GM23338 (cell line): ENCODE data around the gene KRT32. TPM values are rescaled to one million over a fixed set of nuclear protein-coding genes. Genes with fewer than 3 reads are reported as not detected.

Experiments
- ATAC-seq: fragments of 200-7000 bp; cut with Tn5 transposase; 3 replicates; pipeline ENCODE4 v1.9.1; 2020
- DNase-seq: peaks from one replicate; pipeline ENCODE4 v3.0.0-alpha.2; 2015; ENCODE audit warnings: low spot score
- H2AFZ ChIP-seq: fragments of 200-600 bp; sonication (generic); 2 replicates; pipeline ENCODE4 v1.8.0; 2016; ENCODE audit warnings: antibody characterized with exemption, mild to moderate bottlenecking, moderate library complexity
- H3F3A ChIP-seq: fragments of 200-600 bp; sonication (generic); replicated peaks from 2 replicates; pipeline ENCODE4 v1.8.0; 2017; ENCODE audit warnings: antibody characterized with exemption, mixed run types, low read depth
- H3K27ac ChIP-seq: fragments of 200-600 bp; sonication (generic); 2 replicates; pipeline ENCODE4 v1.6.1; 2016; ENCODE audit warnings: low read depth
- H3K27me3 ChIP-seq: fragments of 200-600 bp; sonication (generic); 2 replicates; pipeline ENCODE4 v1.8.0; 2016; ENCODE audit warnings: mild to moderate bottlenecking, mixed run types, moderate library complexity; ENCODE audit not compliant: insufficient read depth
- H3K36me3 ChIP-seq: fragments of 200-600 bp; sonication (generic); 2 replicates; pipeline ENCODE4 v1.8.0; 2016; ENCODE audit warnings: mild to moderate bottlenecking; ENCODE audit not compliant: insufficient read depth
- H3K4me1 ChIP-seq: fragments of 200-600 bp; sonication (generic); 2 replicates; pipeline ENCODE4 v1.8.0; 2016; ENCODE audit warnings: mild to moderate bottlenecking, moderate library complexity; ENCODE audit not compliant: insufficient read depth
- H3K4me2 ChIP-seq: fragments of 200-600 bp; sonication (generic); 2 replicates; pipeline ENCODE4 v1.7.1; 2017; ENCODE audit warnings: mixed run types
- H3K4me3 ChIP-seq: fragments of 200-600 bp; sonication (generic); 2 replicates; pipeline ENCODE4 v1.6.1; 2016; ENCODE audit warnings: mixed run types
- H3K79me2 ChIP-seq: fragments of 200-600 bp; sonication (generic); replicated peaks from 2 replicates; pipeline ENCODE4 v1.8.0; 2017; ENCODE audit warnings: mild to moderate bottlenecking; ENCODE audit not compliant: insufficient read depth
- H3K9me2 ChIP-seq: fragments of 200-600 bp; sonication (generic); 2 replicates; pipeline ENCODE4 v1.8.0; 2017; ENCODE audit not compliant: insufficient read depth
- H4K20me1 ChIP-seq: fragments of 200-600 bp; sonication (generic); replicated peaks from 2 replicates; pipeline ENCODE4 v1.8.0; 2017; ENCODE audit warnings: mild to moderate bottlenecking; ENCODE audit not compliant: insufficient read depth
- H3K27ac Mint-ChIP-seq: 2 replicates; pipeline ENCODE4 v1.8.0; 2020; ENCODE audit warnings: inconsistent platforms, mild to moderate bottlenecking, moderate library complexity, mixed read lengths
- H3K27me3 Mint-ChIP-seq: 3 replicates; pipeline ENCODE4 v1.8.0; 2022; ENCODE audit warnings: low read depth, mild to moderate bottlenecking, moderate library complexity, mixed read lengths, inconsistent platforms; ENCODE audit not compliant: insufficient read depth, poor library complexity
- H3K36me3 Mint-ChIP-seq: 3 replicates; pipeline ENCODE4 v1.8.0; 2021; ENCODE audit warnings: low read depth, mild to moderate bottlenecking, inconsistent platforms, moderate library complexity, mixed read lengths
- H3K4me1 Mint-ChIP-seq: 3 replicates; pipeline ENCODE4 v1.8.0; 2020; ENCODE audit warnings: mild to moderate bottlenecking, inconsistent platforms, mixed read lengths
- H3K4me3 Mint-ChIP-seq: 3 replicates; pipeline ENCODE4 v1.8.0; 2021; ENCODE audit warnings: moderate library complexity, mild to moderate bottlenecking, inconsistent platforms, mixed read lengths
- H3K9me3 Mint-ChIP-seq: 3 replicates; pipeline ENCODE4 v1.8.0; 2020; ENCODE audit warnings: moderate library complexity, mild to moderate bottlenecking, inconsistent platforms, mixed read lengths
- CTCF ChIP-seq, 2 experiments: fragments of 200-600 bp in 1 of 2; sonication (generic) in 1 of 2; conservative IDR thresholded peaks; 2 replicates each; pipeline versions ENCODE4 v1.5.1 to v1.6.1; 2016 to 2017; ENCODE audit warnings: antibody characterized with exemption in 2 of 2, low read depth in 2 of 2, mild to moderate bottlenecking in 2 of 2, moderate library complexity in 1 of 2
- ETS1 ChIP-seq: IDR thresholded peaks from 2 replicates; pipeline ENCODE4 v1.6.1; 2016; ENCODE audit warnings: antibody characterized with exemption
- EZH2 ChIP-seq: fragments of 200-600 bp; sonication (generic); IDR thresholded peaks from one replicate; pipeline ENCODE4 v1.8.0; 2017; ENCODE audit warnings: antibody characterized with exemption, mild to moderate bottlenecking, low read depth; ENCODE audit not compliant: unreplicated experiment
- NANOG ChIP-seq: IDR thresholded peaks from 2 replicates; pipeline ENCODE4 v1.6.1; 2016; ENCODE audit warnings: antibody characterized with exemption, borderline replicate concordance
- POLR2AphosphoS5 ChIP-seq: IDR thresholded peaks from 2 replicates; pipeline ENCODE4 v1.6.1; 2016; ENCODE audit warnings: antibody characterized with exemption, low read depth
- REST ChIP-seq: IDR thresholded peaks from one replicate; pipeline ENCODE4 v1.6.1; 2018; ENCODE audit warnings: antibody characterized with exemption; ENCODE audit not compliant: unreplicated experiment
- ZNF331 ChIP-seq: fragments of 250-450 bp; sonication (Bioruptor Pico); IDR thresholded peaks from 2 replicates; pipeline ENCODE4 v1.5.0; 2020; ENCODE audit warnings: low read depth, mild to moderate bottlenecking, moderate library complexity
- ZNF462 ChIP-seq: fragments of 250-450 bp; sonication (Bioruptor Pico); IDR thresholded peaks from 2 replicates; pipeline ENCODE4 v1.5.0; 2020; ENCODE audit warnings: mild to moderate bottlenecking, moderate library complexity
- polyA plus RNA-seq: library from polyadenylated mRNA; unstranded; fragments of >200 nt; fragmentation: Nextera tagmentation; extraction: Ambion mirVana; gene quantifications from 2 replicates; pipeline ENCODE4 v1.2.1, GENCODE V29; 2016
- total RNA-seq: library from RNA; depleted of rRNA; stranded (reverse); fragments of >200 nt; shearing (Covaris generic); gene quantifications from 2 replicates; pipeline ENCODE4 v1.2.3, GENCODE V29; 2014

KRT32 gene
- total and polyA plus RNA-seq, 2 experiments from 2014 or later = not detected

GRCh38 chr17:41516830-41517283, 49.7 kb upstream of the KRT32 start (continued):
- TF ChIP-seq CTCF (conservative IDR thresholded peaks at IDR 0.05; ENCODE audit: low read depth in 2 of 2) = no peak
- TF ChIP-seq POLR2AphosphoS5 = no peak
- TF ChIP-seq EZH2 = no peak
- TF ChIP-seq ETS1 = no peak

DNA sequence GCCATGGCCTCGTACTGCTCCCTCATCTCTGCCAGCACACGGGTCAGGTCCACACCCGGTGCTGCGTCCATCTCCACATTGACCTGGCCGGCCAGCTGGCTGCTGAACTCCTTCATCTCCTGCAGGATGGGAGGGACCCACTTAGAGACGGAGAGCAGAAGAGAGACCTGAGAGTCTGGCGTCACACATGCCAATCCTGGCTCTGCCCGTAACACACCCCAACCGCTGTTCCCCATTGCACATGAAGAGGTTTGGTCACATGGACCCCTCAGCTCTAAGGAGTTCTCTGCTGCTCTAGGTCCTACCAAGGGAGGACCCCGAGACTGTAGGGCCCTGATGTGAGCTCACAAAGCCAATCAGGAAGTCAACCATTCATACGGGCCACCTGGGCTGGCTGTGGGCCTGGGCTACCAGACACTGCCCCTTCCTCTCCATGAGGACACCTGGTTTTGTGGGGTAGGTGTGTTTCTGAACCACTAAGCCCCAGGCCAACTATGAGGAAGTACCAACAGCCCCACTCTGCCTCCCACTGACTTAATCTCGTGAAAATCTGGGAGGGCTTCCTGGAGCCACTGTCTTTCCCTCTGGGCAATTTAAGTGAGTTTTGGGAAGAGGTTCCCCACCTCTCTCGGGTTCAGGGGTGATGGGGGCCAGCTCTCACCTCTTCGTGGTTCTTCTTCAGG, 49.1 kb upstream of the KRT32 start:
- Histone ChIP-seq H3K4me2 (no peak overlapping the region), H3K27me3 (no peaks in the 10 kb centered on the region), H3K79me2 (no peaks in the 10 kb centered on the region), H3K4me1 (peaks cover under 1% of the 10 kb centered on the region; the same call in 1 of the 2 replicates), H3F3A (0 out of 2 replicates have a peak, but pooled peaks cover under 1% of the 10 kb centered on the region), H3K9me2 (no peaks in the 10 kb centered on the region), H3K4me3 (no peak overlapping the region), H3K27ac (no peak overlapping the region), H4K20me1 (no peaks in the 10 kb centered on the region), H2AFZ (no peak overlapping the region), H3K36me3 (no peaks in the 10 kb centered on the region)
- no peak for ATAC-seq
- Mint-ChIP-seq H3K9me3 (no peaks in the 10 kb centered on the region), H3K36me3 (no peaks in the 10 kb centered on the region), H3K4me3 (no peak overlapping the region; the same call in 2 of the 3 replicates), H3K4me1 (peaks cover 25% of the 10 kb centered on the region), H3K27ac (no peak overlapping the region), H3K27me3 (peaks cover 19% of the 10 kb centered on the region)
- no peak for DNase-seq
- no peak for TF ChIP-seq NANOG
- TF ChIP-seq ZNF331 = no peak
- no peak for TF ChIP-seq ZNF462 (CRISPR knock-in tag)
- TF ChIP-seq REST = no peak
- TF ChIP-seq CTCF (conservative IDR thresholded peaks at IDR 0.05; ENCODE audit: low read depth in 2 of 2) = no peak
